MM.1S (cell line): Measurements from ENCODE around the gene PIEZO1.

Experiments
- CTCF ChIP-seq: fragments of 300-600 bp; sonication (generic); IDR thresholded peaks from 2 replicates; pipeline ENCODE4 v1.5.1; 2016; ENCODE audit warnings: antibody characterized with exemption, low read length, mixed read lengths
- EZH2phosphoT487 ChIP-seq: fragments of 300-600 bp; sonication (generic); IDR thresholded peaks from 2 replicates; pipeline ENCODE4 v1.6.1; 2018; ENCODE audit warnings: antibody characterized with exemption, low read length

GRCh38 chr16:88761830-88762229 is 23.2 kb downstream of the PIEZO1 start:
- TF ChIP-seq CTCF (no peak), EZH2phosphoT487 (no peak)
